SK-N-SH treated with all-trans-retinoic acid at 6 μM for 48 hours (cell line): ENCODE measurements around the gene RASGRF2.

Experiments
- ARNTL ChIP-seq: fragments of 450-650 bp; formaldehyde crosslinking; IDR thresholded peaks from 2 replicates; pipeline ENCODE4 v1.5.0; 2020; ENCODE audit warnings: low read depth, mild to moderate bottlenecking, moderate library complexity, borderline replicate concordance
- ESRRG ChIP-seq: fragments of 250-450 bp; sonication (Bioruptor Pico); IDR thresholded peaks from 2 replicates; pipeline ENCODE4 v1.6.1; 2021; ENCODE audit warnings: mild to moderate bottlenecking
- ISL1 ChIP-seq: fragments of 250-450 bp; sonication (Bioruptor Pico); IDR thresholded peaks from 2 replicates; pipeline ENCODE4 v2.1.2; 2022; ENCODE audit warnings: mild to moderate bottlenecking, moderate library complexity
- PATZ1 ChIP-seq: fragments of 250-450 bp; sonication (Bioruptor Pico); IDR thresholded peaks from 2 replicates; pipeline ENCODE4 v1.8.0; 2020; ENCODE audit warnings: mild to moderate bottlenecking, moderate library complexity, borderline replicate concordance
- PPARA ChIP-seq: fragments of 250-450 bp; sonication (Bioruptor Pico); IDR thresholded peaks from 2 replicates; pipeline ENCODE4 v1.5.0; 2020; ENCODE audit warnings: mild to moderate bottlenecking, borderline replicate concordance
- RARB ChIP-seq: fragments of 250-450 bp; sonication (Bioruptor Pico); IDR thresholded peaks from 2 replicates; pipeline ENCODE4 v1.8.0; 2021; ENCODE audit warnings: mild to moderate bottlenecking, moderate library complexity
- SNAI2 ChIP-seq: fragments of 250-450 bp; sonication (Bioruptor Pico); IDR thresholded peaks from 2 replicates; pipeline ENCODE4 v1.5.0; 2020; ENCODE audit warnings: mild to moderate bottlenecking, moderate library complexity
- TOX ChIP-seq: fragments of 250-450 bp; sonication (Bioruptor Pico); IDR thresholded peaks from 2 replicates; pipeline ENCODE4 v1.8.0; 2021; ENCODE audit warnings: mild to moderate bottlenecking, moderate library complexity, borderline replicate concordance
- ZC3H10 ChIP-seq: fragments of 250-450 bp; sonication (Bioruptor Pico); IDR thresholded peaks from 2 replicates; pipeline ENCODE4 v1.5.1; 2021; ENCODE audit warnings: mild to moderate bottlenecking, moderate library complexity
- ZFP3 ChIP-seq: fragments of 250-450 bp; sonication (Bioruptor Pico); IDR thresholded peaks from 2 replicates; pipeline ENCODE4 v1.5.0; 2020; ENCODE audit warnings: mild to moderate bottlenecking, moderate library complexity
- ZFP30 ChIP-seq: fragments of 450-650 bp; formaldehyde crosslinking; IDR thresholded peaks from 2 replicates; pipeline ENCODE4 v1.5.0; 2022; ENCODE audit warnings: mild to moderate bottlenecking, moderate library complexity
- ZNF70 ChIP-seq: fragments of 450-650 bp; formaldehyde crosslinking; IDR thresholded peaks from 2 replicates; pipeline ENCODE4 v1.5.0; 2020; ENCODE audit warnings: mild to moderate bottlenecking, moderate library complexity
- ZNF8 ChIP-seq: fragments of 450-650 bp; formaldehyde crosslinking; IDR thresholded peaks from 2 replicates; pipeline ENCODE4 v1.5.0; 2020; ENCODE audit warnings: mild to moderate bottlenecking, moderate library complexity

GRCh38 chr5:81105261-81105877 is 145.2 kb downstream of the RASGRF2 start:
- no peak for TF ChIP-seq ZNF8 (CRISPR knock-in tag)
- TF ChIP-seq ISL1 (CRISPR knock-in tag): no peak
- no peak for TF ChIP-seq ZFP3 (CRISPR knock-in tag)
- TF ChIP-seq ZC3H10 (CRISPR knock-in tag): no peak
- no peak for TF ChIP-seq PPARA (CRISPR knock-in tag)
- no peak for TF ChIP-seq SNAI2 (CRISPR knock-in tag)
- no peak for TF ChIP-seq ZFP30
- no peak for TF ChIP-seq PATZ1 (CRISPR knock-in tag)
- no peak for TF ChIP-seq RARB (CRISPR knock-in tag)
- no peak for TF ChIP-seq ZNF70
- TF ChIP-seq ARNTL (CRISPR knock-in tag): no peak
- no peak for TF ChIP-seq ESRRG (CRISPR knock-in tag)
- TF ChIP-seq TOX (CRISPR knock-in tag): no peak
